Heart right ventricle (tissue), 16 donors: ENCODE results near the gene SHISA5. TPM values are rescaled to one million over a fixed set of nuclear protein-coding genes. Genes with fewer than 3 reads are reported as not detected.

Experiments used
- ATAC-seq, 8 donors: fragments of 200-7000 bp; cut with Tn5 transposase; one replicate each; pipeline ENCODE4 v1.9.1; 2020; ENCODE audit warnings: mild to moderate bottlenecking in 8 of 8, moderate library complexity in 8 of 8, moderate number of reproducible peaks in 1 of 8
- DNase-seq, 2 donors: peaks; one replicate each; pipeline ENCODE4 v3.0.0-alpha.2; 2020
- H3K27ac ChIP-seq, 10 donors: fragments of 200-600 bp; sonication (generic) in 2 of 10; one replicate each; pipeline versions ENCODE4 v1.5.0 to v1.8.0; 2020 to 2022; ENCODE audit warnings: mild to moderate bottlenecking in 3 of 10
- H3K27me3 ChIP-seq, 7 donors: fragments of 200-600 bp; one replicate each; pipeline ENCODE4 v1.8.0; 2021 to 2022; ENCODE audit warnings: mild to moderate bottlenecking in 2 of 7
- H3K36me3 ChIP-seq, 9 donors: fragments of 200-600 bp; sonication (generic) in 1 of 9; one replicate each; pipeline versions ENCODE4 v1.5.0 to v1.8.0; 2020 to 2022; ENCODE audit warnings: mild to moderate bottlenecking in 2 of 9
- H3K4me1 ChIP-seq, 9 donors: fragments of 200-600 bp; sonication (generic) in 1 of 9; one replicate each; pipeline versions ENCODE4 v1.5.0 to v1.8.0; 2020 to 2022; ENCODE audit warnings: mild to moderate bottlenecking in 4 of 9
- H3K4me3 ChIP-seq, 10 donors: fragments of 200-600 bp; sonication (generic) in 2 of 10; one replicate each; pipeline versions ENCODE4 v1.5.0 to v1.8.0; 2020 to 2022; ENCODE audit warnings: mild to moderate bottlenecking in 7 of 10, moderate library complexity in 2 of 10
- H3K9me3 ChIP-seq, 11 donors: fragments of 200-600 bp in 10 of 11; sonication (generic) in 2 of 11; one replicate each; pipeline versions ENCODE4 v1.5.0 to v1.8.0; 2013 to 2022; ENCODE audit warnings: mild to moderate bottlenecking in 2 of 11, control low read depth in 1 of 11, moderate library complexity in 1 of 11
- CTCF ChIP-seq, 9 donors: fragments of 200-600 bp; sonication (generic) in 2 of 9; IDR thresholded peaks; one replicate each; pipeline versions ENCODE4 v1.5.0 to v1.8.0; 2021 to 2022; ENCODE audit warnings: antibody characterized with exemption in 9 of 9, mild to moderate bottlenecking in 5 of 9, moderate library complexity in 1 of 9
- WGBS, 2 donors: extraction: QIAGEN DNeasy Blood & Tissue Kit; methylation state at CpG; one replicate each; pipeline ENCODE4 v1.1.7; 2013; ENCODE audit warnings: inconsistent platforms in 1 of 2; 5-methylcytosine and 5-hydroxymethylcytosine counted together
- intact Hi-C, 10 donors: fragments of 100-400 bp; cut with DNase I; formaldehyde crosslinking; loops; one replicate each; pipeline versions ENCODE4 v1.11.1 to v1.14.2; 2022
- polyA plus RNA-seq, 2 donors: library from polyadenylated mRNA; stranded (reverse); fragments of 200-250 nt; gene quantifications; one replicate each; pipeline ENCODE4 v1.2.3, GENCODE V29; 2013
- total RNA-seq, 10 donors: library from RNA; stranded (reverse); fragmentation: NEBNext Ultra II Directional in 3 of 10; extraction: Animal tissue kit (Norgen Biotek cat#: 25700) in 3 of 10; gene quantifications; one replicate each; pipeline versions ENCODE4 v1.2.1 to v1.2.4, GENCODE V29; 2021 to 2023
- donor health status: Arrhythmogenic right ventricular cardiomyopathy.
- donor health status: ischemic (EF 13 %, LVEDD 7.1; RV severe dilation, severe dysfunction).
- donor health status: healthy with polysubstance abuse.
- donor health status: DM: no; HTN: yes; CAD: no.
- donor health status: DM: no; HTN: no; CAD: no.
- donor health status: ischemic (EF 25% LVEDD 6.9; RV normal size, moderate dysfunction).
- donor health status: ischemic (EF 25% LVEDD 5.7; RV mildly dilated, moderate dysfunction).
- donor health status: healthy.
- donor health status: DM: yes; HTN: yes; CAD: no.
- donor health status: Ischemic cardiomyopathy.
- donor health status: ischemic (EF 35%, LVEDD 5.7; RV mildly dilated, moderate dysfunction).
- donor health status: nonischemic (EF 11% LVEDD 7.7; RV severe dilation, severe dysfunction).
- donor health status: DM: yes; HTN: yes; CAD: no.
- donor health status: PGD.
- donor health status: ischemic (EF 29% LVEDD 5.4; RV normal size, mild dysfunction).
- donor health status: nonischemic (EF 23%, LVEDD 6.1; RV moderate dilation, normal function).

SHISA5 gene
- total and polyA plus RNA-seq, 12 donors: 34.6 to 95.3 (median 52.9) TPM

GRCh38 chr3:48429960-48430707 lies 73.8 kb downstream of the SHISA5 start, which contains the start of gene PLXNB1:
PLXNB1 (minus strand) TSS chr3:48430086; CDS start chr3:48424611, 5,475 bp downstream.
- Histone ChIP-seq H3K27me3 (peaks cover 0 to 10% (median 0%) of the 10 kb centered on the region in 7 donors), H3K4me3 (peak within 1 kb of the TSS; percentile 36 to 96 (median 82)), H3K9me3 (no peaks in the 10 kb centered on the region), H3K27ac (peak within 1 kb of the TSS; percentile 82 to 93 (median 90)), H3K4me1 (peaks cover 27 to 49% (median 43%) of the 10 kb centered on the region in 9 donors), H3K36me3 (peaks cover 0 to 32% (median 10%) of the 10 kb centered on the region in 9 donors)
- no peak for TF ChIP-seq CTCF (IDR thresholded peaks at IDR 0.05)
- 17 to 27% methylated on average over 15 of the region's 15 CpGs for whole genome bisulfite sequencing, 2 donors
- ATAC-seq: peak in 2 of 8 donors; percentile 24 to 25
- peak in 1 of 2 donors; percentile 40 for DNase-seq
- intact Hi-C loops: loop anchor here in 3 of 10 donors (2.0 to 10.0 kb wide), 3 partner anchors 27 to 235 kb away; no protein-coding TSS in a partner anchor

- ATAC-seq (peak in 5 of 8 donors; percentile 16 to 58 (median 39)), DNase-seq (peak; percentile 28 to 58)
- peak overlapping the region; percentile 36 to 96 (median 82) for H3K4me3 ChIP-seq
- intact Hi-C loops: loop anchor here in 1 of 10 donors (2.0 kb wide), 1 partner anchor 27 kb away; no protein-coding TSS in a partner anchor
- H3K4me1 ChIP-seq: peaks cover 29 to 54% (median 47%) of the 10 kb centered on the region in 9 donors
- peaks cover 0 to 10% (median 0%) of the 10 kb centered on the region in 7 donors for H3K27me3 ChIP-seq
- peak overlapping the region; percentile 82 to 93 (median 90) for H3K27ac ChIP-seq
- peaks cover 0 to 29% (median 10%) of the 10 kb centered on the region in 9 donors for H3K36me3 ChIP-seq
- WGBS, 2 donors: 0 to 1% methylated on average over 52 to 86 of the region's 86 CpGs
- no peak for TF ChIP-seq CTCF (IDR thresholded peaks at IDR 0.05)
- no peaks in the 10 kb centered on the region for H3K9me3 ChIP-seq
Observed at GRCh38 chr3:48429317-48429959, 74.5 kb downstream of the SHISA5 start.

- 1 to 3% methylated on average over 57 to 60 of the region's 60 CpGs for WGBS, 2 donors
- intact Hi-C loops: loop anchor here in 1 of 10 donors (2.0 kb wide), 1 partner anchor 26 kb away; no protein-coding TSS in a partner anchor
- Histone ChIP-seq H3K27ac (peak overlapping the region; percentile 82 to 93 (median 90)), H3K9me3 (no peaks in the 10 kb centered on the region), H3K4me3 (peak overlapping the region; percentile 36 to 96 (median 82)), H3K27me3 (peaks cover 0 to 10% (median 0%) of the 10 kb centered on the region in 7 donors), H3K4me1 (peaks cover 29 to 61% (median 49%) of the 10 kb centered on the region in 9 donors), H3K36me3 (peaks cover 0 to 22% (median 10%) of the 10 kb centered on the region in 9 donors)
- ATAC-seq (peak in 7 of 8 donors; percentile 17 to 53 (median 30)), DNase-seq (peak; percentile 46 to 57)
- TF ChIP-seq CTCF (IDR thresholded peaks at IDR 0.05): no peak
Observed at GRCh38 chr3:48428572-48429316, 75.2 kb downstream of the SHISA5 start.
